GM18519 (cell line): ENCODE measurements around the gene AXIN2.
"Not testable (repeated sequence)": the region's sequence is repeated elsewhere in the genome, so short reads cannot be mapped to it uniquely, and the experiment has no call there.

ENCODE experiments used
- ATAC-seq: cut with Tn5 transposase; IDR thresholded peaks from one replicate; pipeline ENCODE4 v1.9.1; 2021; ENCODE audit warnings: mild to moderate bottlenecking, moderate library complexity; ENCODE audit not compliant: unreplicated experiment, low FRiP score

AXIN2 gene

DNA sequence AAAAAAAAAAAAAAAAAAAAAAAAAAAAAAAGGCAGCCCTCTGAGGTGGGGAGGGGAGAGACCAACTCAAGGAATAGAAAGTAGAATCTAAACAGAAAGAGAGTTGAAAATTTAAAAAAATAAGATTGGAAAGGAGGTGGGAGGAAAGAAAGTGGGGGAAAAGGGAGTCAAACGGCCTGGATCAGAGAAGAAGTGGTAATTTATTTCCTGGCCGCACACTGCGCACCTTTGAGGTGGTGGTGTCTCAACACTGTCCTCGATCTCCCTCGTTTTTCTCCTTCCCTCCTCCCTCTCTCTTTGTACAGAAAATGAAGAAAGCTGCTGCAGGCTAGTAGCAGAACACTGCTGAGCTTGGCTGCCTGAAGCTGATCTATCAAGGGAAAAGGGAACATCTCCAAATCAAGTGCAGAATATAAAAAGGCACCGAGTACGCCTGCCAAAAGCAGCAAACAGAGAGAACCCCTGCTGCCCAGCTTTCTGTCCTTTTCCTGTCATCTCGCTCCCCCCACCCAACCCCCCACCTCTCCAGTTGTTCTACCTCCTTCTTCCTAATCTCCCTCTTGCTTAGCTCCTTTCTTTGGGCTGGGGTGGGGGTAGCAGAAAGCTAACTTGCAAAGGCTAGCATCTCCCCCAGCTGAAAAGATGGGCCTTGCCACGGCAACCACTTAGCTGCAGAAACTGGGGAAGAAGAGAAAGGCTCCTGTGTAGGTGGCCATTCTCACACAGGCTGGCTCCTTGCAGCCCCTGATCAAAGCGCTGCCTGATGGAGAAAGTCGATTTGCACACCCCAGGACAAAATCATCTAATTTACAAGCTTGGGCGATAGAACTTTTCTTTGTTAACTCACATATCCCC is 22.5 kb downstream of the AXIN2 start:
- no peak for ATAC-seq

DNA sequence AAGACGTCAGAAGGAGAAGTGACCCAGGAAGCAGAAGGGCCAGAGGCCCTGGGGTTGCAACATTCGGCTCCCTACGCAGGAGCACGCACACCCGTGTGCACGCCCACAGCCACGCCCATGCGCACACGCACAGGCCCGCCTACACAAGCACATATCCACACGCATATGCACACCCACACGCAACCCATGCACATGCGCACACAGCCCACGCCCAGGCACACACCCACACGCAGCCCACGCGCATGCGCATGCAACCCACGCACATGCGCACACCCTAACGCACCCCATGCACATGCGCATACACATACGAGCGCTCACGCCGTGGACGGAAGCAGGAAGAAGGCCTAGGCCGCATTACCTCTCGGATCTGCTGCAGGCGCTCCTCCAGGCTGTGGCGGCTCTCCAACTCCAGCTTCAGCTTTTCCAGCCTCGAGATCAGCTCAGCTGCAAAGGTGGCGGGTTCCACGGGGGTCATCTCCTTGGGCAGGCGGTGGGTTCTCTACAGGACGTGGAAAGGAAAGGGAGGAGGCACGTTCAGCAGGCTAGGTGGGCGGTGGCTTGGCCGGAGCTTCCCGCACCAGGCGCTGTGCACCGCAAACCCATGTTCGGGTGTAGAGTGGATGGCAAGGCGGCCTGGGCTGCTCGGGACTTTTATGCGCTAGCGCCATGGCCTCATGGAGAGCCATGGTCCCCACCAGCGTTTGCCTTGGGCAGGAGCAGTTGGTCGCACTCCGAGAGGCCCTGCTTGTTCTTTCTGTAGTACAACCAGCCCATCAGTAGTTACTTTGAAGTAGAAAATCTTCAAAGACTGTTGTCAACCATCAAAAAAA is 23.4 kb downstream of the AXIN2 start:
- ATAC-seq, result no peak

DNA sequence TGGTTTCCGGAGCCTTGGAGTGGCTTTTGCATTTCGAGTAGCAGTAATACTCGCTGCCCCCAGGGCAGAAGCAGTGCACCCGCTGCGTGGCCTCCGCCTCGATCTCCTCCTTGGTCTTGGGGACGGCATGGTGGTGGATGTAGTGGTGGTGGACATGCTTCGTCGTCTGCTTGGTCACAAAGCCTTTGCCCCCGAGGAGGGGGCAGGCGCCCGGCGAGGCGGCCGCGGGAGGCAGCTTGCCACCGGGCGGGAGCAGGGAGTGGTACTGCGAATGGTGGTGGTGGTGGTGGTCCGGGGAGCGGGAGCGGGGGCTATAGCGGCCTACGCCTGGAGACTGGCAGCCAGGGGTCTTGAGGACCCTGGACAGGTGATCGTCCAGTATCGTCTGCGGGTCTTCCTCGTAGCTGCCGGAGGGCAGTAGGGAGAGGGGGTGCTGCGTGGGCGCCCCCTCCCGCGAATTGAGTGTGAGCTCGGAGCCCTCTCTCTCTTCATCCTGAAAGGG is 24.1 kb downstream of the AXIN2 start:
- ATAC-seq, result no peak

DNA sequence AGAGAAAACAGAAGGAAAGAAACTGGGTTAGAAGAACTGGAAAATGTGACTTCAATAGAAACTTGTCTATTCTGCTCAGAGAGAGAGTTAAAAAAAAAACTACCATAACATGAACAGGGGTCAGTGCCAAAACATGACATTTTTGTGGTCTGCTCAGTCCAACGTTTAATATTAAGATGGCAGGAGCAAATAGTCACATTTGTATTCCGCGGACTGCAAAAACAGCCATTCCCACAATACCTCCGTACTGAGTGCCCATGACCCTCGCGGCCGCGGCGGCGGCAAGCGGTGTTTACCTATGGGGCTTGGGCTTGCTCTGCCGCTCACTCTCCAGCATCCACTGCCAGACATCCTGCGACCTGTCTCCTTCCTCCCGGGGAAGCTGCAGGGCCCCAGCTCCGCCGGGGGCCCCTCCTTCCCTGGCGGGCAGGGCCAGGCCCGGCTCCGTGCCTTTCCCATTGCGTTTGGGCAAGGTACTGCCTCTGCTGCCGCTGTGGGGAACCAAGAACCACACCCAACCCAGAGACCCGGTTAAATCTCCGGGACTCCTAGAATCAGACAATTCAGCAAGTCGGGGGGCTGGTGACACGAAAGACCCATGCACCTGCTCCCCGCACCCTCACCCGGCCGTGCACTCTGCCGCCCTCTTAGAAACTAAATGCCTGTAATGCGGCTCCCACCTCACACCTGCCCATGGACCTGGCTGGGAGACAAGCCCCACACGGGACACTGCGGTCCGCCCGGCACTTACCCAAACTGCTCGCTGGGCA is 24.7 kb downstream of the AXIN2 start:
- no peak for ATAC-seq

DNA sequence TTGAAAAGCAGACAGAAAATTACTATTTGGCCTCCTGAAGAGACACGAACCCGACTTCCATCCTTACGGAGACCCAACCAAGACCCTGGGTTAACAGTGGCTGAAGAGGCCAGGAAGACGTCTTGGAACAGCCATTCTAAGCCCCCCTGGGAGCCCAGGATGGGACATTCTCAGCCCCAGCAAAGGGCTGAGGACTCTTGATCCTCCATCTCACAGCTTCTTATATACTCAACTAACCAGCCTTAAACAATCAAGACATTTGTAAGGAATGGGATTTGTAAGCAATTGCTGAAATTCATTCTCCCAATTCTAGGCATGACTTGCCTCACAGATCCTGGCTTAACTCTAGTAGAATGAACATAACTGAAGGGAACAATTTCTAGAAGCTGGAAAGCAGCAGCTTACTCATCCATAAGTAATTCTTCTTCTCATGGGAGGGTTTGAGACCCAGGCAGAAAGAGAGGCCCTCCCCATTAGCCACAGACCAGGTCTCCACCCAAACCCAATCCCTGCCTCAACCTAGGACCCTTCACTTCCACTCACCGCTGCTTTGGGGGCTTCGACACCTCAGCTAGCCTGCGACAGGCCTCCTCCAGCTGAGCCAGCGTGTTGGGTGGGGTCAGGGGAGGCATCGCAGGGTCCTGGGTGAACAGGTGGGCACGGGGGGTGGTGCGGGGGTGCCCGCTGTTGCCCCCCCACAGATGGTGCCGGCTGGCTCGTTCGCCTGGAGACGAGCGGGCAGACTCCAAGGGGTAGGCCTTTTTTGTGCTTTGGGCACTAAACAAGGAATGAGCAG is 25.5 kb downstream of the AXIN2 start:
- no peak for ATAC-seq

DNA sequence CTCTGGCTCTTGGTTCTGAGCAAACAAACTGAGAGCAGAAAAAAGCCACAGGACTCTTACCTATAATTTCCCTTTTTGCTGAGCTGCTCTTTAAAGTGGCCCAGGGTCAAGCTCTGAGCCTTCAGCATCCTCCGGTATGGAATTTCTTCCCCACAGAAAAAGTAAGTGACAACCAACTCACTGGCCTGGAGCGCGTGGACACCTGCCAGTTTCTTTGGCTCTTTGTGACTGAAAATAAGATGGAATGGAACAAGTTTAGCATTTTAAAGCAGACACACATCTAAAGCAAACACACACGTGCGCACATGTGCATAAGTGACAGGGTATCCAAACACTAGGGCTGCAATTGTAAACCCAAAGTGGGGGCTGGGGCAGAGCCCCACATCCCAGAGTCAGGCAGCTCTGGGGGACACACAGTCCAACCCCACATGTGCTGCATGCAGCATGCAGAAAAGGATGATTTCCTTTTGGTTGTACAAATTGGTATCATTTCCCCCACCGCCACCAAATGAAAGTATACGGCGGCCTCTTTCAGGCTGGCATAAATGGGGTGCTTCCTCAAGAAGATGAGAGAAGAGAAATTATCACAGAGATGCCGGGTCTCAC is 27.5 kb downstream of the AXIN2 start:
- ATAC-seq, result no peak

DNA sequence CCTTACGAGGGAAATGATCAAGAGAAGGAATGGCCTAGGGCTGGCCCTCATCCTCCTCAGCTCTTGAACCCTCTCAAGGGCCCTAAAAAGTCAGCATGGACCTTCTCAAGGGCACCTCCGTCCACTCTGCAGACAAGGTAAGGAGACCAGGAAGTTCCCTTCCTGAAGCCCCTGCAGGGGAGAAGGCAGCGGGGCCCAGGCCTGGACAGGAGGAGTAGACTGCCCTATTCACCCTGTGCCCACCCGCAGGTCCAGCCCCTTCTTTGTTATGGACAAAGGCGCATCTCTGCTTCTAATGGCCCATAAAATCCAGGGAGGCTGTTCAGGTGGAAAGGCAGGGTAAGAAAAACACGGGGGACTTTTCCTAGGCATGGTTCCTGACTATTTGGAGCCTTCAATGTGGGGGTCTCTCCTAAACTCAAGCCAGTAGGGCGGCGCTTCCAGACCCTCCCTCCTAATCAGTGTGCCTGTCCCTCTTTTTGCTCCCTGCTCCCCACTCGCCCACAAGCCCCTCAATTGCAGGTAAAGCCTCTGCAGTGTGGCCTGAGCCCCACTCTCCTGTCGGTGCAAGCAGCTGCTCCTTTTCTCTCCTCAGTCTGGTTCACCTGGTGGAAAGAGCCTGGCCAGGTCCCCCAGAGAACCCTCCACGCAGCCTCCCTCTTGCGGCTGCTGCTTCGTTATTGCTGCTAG is 28.2 kb downstream of the AXIN2 start:
- ATAC-seq, result no peak

DNA sequence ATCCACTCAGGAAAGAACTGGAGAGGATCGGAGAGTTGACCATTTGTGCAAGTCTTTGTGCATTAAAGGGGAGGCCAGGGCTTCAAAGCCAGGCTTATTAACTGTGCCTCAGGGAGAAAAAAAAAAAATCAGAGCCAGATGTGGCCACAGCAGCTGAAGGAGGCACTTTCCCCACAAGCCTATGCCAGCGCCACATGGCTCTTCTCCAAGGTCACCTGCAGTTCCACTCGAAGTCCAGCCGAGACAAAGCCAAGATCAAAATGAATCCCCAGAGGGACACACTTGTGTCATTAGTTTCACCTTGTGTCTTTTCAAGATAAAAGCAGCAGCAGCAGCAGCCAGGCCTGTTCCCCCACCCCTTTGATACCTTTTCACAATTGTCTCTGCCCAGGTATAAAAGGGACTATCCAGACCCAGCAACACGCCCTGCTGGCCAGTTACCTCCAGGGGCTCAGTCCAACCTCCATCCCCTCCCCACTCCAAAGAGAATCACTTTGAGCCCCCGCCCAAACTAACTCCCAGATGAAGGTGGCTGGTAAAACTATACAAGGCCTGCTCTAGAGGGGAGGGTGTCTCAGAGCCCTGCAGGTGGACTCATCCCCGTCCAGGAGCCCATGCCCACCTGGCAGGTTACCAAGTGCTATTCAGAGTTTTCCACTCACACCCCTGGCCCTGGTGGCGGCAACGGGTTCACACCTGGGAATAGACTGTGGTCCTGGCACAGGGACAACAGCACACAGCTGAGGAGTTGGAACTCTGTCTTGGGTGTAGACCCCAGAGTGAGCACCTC is 29.2 kb downstream of the AXIN2 start:
- no peak for ATAC-seq

DNA sequence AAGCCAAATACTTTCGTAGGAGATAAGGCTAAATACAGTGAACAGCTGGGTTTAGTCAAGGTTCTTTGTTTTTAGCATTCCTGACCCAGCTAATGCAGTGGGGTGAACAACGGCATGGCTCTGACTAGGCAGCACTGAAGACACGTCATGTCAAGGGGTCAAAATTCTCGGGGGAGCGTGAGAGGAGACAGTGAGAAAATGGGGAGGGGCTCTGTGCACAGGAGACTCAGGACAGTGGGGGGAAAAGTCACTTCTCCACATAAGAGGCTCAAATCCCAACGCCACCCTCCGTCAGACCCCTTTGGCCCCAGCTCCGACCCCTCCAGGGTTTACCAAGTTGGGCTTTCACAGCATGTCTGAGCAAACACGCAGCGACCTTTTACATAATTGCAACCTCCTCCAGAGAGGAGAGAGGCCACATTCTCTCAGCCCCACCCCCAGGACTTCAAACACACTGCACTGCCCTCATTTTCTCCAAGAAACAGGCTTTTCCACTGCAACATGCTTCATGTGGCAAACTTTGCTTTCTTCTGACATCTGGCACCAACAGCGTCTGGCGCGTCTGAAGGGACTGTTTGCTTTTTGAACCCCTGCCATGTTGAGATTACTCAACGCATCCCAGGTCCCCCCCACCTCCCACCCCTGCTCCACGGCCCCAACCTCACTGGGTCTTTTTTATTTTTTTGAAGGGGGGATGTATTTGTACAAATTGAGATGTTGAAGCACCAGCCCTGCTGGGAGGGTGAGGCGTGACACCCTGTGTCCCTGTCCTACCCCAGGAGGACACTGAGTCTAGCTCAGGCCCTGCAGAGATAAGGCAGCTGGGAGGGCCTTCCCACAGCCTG is 30.0 kb downstream of the AXIN2 start:
- no peak for ATAC-seq

DNA sequence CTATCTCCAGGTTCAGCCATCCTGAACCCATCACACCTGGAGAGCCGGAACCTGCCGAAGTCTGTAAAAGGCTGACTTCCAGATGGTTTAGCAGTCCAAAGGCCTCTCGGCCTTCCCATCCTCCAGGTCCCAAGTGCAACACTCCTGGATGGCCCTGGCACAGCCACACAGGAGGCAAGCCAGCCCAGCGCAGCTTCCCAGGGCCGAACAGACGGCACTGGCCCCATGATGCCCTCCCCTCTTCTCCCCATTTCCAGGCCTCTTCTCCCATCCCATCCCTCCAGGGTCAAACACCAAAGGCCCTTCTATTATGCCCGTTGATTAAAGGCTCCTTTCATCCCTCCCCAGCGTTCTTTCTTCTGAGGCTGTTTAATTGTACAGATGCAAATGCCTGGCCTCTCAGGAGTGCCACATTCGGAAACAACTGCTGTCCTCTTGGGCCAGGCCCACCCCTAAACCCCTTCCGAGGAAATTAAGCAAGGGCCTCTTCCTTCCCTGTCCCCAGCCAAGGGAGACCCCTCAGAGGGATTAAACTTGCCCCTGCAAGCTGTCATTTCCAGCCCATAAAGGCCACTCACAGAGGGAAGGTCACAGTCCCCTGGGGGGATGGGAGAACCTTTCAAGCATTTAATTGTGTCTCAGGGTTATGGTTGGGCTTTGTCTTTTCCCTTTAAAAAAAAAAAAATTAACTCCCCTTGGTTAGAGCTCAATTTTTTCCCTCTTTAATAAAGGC is 30.8 kb downstream of the AXIN2 start:
- ATAC-seq, result no peak

DNA sequence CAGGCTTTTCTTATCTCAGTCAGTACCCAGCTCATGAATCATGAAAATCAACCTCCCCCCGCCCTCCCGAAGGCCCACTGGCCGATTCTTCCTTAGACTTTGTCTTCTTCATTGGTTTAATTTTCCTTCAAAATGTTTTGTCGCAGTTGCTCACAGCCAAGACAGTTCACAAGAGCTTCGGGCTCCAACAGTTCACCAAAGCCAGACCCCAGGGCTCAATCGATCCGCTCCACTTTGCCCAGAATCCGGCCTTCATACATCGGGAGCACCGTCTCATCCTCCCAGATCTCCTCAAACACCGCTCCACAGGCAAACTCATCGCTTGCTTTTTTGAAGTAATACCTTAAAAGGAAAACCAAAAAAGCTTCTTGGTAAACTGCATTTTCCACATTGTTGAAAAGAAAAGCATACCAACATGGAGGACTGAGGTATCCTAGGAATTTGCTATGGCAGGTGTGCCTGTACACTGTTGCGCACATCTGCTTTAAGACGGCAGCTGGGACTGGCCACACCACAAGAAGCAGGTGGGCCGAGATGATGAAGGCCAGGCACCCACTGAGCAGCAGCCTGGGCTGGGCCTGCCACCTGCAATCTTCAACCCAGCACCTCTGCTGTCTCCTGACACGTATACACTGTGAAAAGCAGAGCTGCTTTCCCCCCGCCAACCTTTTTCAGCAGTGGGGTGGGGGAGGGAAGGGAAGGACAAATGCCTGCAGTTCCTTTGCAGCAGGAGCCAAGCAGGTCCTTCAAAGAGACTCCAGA is 31.5 kb downstream of the AXIN2 start:
- ATAC-seq, result no peak

DNA sequence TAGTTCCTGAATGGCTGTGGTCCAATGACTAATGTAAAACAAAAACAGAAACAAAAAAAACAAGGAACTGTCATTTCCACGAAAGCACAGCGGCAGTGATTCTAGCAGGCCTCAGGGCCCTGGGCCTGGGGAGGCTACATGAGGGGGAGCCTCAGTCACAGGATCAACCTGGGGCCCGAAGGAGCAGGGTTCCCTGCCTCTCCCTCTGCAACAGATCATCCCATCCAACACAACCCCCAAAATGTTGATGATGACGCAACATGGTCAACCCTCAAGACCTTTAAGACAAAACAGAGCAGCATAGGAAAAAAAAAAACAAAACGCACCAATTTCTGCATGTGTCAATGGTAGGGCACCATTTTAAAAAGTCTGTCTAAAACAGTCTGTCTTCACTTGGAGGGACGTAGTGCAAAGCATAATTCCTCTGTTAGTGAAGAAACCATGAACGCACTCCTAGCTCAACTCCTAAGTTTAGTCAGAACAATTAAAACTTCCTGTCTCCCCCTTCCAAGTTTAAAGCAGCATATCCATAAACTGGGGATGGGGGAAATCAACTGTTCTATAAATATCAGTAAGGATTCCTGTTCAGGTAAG is 32.3 kb downstream of the AXIN2 start:
- no peak for ATAC-seq

DNA sequence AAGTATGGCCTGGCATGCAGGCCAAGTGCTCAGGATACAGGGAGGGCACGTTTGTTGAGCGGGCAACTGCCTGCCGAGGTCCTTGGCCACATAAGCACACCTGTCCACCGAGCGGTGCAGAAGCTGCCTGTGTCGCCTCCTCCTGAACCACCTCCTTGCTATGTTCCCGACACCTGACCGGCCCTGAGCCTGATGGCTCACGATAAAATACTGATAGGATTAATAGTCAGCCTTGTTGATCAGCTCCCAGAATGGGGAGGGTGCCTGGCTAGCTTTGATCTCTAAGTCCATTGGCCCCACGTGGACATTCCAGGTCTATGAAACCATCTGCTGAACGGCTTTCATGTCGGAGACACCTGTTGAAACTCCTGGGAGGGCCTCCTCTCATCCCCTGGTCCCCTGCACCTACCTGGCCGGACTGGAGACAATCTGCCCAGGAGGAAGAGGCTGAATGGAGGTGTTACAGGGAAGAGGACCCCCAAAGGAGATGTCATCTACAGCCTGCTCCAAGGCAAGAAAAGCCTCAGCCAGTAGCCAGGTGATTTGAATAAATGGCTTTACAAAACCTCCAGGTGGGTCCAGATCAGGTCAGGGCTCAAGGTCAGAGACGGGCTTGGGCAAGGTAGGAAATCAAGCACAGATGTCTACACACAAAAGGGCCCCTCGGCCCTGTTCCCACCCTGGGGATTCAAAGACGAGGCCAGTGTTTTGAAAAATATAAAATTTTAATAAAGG is 33.4 kb downstream of the AXIN2 start:
- ATAC-seq, result no peak

DNA sequence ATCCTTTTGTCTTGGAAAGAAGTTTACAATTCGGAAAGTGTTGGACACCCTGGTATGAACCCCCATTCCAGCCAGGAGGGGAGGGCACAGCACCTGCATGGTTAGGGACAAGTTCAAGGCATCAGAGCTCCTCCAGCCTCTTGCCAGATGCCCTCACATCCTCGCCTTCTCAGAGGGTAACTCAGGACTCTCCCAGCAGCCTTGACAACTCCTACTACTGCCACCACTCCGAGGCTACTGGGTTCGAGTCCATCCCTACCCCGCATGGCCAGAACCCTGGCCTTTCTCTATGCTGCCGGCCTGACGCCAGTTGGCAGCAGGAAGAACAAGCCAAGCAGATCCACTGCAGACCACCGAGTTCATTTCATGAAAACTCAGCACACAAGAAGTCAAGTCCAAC is 34.1 kb downstream of the AXIN2 start:
- ATAC-seq, result no peak

DNA sequence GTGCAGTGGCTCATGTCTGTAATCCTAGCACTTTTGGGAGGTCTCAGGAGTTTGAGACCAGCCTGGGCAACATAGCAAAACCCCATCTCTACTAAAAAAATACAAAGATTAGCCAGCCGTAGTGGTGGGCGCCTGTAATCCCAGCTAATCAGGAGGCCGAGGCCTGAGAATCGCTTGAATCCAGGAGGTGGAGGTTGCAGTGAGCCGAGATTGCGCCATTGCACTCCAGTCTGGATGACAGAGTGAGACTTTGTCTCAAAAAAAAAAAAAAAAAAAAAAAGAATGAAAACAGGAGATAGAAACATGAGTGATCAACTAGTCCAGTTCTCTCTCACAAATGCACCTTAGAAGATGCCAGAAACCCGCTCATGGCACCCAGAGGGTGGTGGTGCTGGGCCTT is 34.6 kb downstream of the AXIN2 start:
- ATAC-seq, result not testable (repeated sequence)
